GM10266 (cell line): ENCODE data around the gene TVP23A.

Source experiments
- DNase-seq: peaks from one replicate; pipeline ENCODE4 v3.0.0; 2012; ENCODE audit errors: extremely low spot score
- TF ChIP-seq, protein P1 (sequence below): IDR thresholded peaks from 2 replicates; pipeline ENCODE4 v1.5.1; 2012; ENCODE audit warnings: mild to moderate bottlenecking, low read depth; ENCODE audit not compliant: control insufficient read depth, insufficient read depth; ENCODE audit errors: missing control alignments

TVP23A gene

DNA sequence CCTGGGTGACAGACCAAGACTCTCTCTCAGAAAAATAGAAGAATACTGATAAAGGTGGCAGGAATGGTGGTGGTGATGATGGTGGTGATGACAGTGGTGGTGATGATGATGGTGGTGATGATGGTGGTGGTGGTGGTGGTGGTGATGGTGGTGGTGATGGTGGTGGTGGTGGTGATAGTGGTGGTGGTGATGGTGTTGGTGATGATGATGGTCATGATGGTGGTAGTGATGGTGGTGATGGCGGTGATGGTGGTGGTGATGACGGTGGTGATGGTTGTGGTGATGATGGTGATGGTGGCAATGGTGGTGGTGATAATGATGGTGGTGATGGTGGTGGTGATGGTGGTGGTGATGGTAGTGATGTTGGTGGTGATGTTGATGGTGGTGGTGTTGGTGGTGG lies 40.4 kb upstream of the TVP23A start:
- no peak for DNase-seq
- TF ChIP-seq, protein P1, sequence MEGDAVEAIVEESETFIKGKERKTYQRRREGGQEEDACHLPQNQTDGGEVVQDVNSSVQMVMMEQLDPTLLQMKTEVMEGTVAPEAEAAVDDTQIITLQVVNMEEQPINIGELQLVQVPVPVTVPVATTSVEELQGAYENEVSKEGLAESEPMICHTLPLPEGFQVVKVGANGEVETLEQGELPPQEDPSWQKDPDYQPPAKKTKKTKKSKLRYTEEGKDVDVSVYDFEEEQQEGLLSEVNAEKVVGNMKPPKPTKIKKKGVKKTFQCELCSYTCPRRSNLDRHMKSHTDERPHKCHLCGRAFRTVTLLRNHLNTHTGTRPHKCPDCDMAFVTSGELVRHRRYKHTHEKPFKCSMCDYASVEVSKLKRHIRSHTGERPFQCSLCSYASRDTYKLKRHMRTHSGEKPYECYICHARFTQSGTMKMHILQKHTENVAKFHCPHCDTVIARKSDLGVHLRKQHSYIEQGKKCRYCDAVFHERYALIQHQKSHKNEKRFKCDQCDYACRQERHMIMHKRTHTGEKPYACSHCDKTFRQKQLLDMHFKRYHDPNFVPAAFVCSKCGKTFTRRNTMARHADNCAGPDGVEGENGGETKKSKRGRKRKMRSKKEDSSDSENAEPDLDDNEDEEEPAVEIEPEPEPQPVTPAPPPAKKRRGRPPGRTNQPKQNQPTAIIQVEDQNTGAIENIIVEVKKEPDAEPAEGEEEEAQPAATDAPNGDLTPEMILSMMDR, result no peak

DNA sequence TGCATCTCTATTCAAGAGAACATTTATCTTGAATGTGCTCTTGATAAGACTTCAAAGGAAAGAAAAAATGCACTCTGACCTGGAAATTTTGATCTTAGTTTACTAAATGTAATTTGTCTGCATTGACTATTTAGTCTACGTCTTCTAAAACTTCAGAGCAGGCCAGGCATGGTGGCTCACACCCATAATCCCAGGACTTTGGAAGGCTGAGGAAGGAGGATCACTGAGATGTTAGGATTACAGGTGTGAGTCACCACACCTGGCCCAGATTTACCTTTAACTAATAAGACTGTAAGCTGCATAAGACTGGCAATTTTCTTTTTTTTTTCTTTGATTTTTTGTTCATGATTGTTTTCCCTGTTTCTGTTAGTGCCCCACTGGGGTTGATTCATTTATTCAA lies 39.6 kb upstream of the TVP23A start:
- no peak for DNase-seq
- TF ChIP-seq, protein P1, result no peak

DNA sequence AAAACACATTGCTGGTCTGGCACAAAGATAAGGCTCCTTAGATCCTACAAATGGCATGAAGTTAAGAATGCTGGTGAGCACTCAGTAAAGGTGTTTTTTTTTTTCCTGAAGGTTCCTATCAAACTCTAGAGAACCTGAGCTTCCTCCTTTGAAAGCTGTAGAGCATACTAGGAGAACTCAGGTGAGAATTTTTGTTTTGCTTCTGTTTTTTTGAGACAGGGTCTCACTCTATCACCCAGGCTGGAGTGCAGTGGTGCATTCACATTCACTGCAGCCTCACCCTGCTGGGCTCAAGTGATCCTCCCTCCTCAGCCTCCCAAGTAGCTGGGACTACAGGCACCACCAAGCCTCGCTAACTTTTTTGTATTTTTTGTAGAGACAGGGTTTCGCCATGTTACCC lies 37.4 kb upstream of the TVP23A start:
- TF ChIP-seq, protein P1, result no peak
- no peak for DNase-seq

DNA sequence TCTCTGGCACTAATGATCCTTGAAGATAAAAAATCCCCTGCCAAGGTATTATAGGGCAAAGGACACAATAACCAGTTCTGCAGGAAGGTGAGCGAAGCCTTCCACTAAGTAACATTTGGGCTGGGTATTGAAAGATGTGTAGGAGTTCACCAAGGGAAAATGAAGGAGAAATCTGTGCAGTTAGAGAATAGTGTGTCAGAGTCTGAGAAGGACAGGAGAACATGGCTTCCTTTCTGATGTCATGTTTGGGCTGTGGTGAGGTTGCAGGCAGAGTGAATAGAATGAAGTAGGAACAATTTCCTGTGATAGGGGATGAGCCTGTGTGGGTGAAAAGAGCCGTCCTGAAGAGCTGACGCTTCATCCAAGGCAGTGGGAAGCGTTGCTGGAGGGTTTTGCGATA lies 34.4 kb upstream of the TVP23A start:
- TF ChIP-seq, protein P1, result no peak
- no peak for DNase-seq

DNA sequence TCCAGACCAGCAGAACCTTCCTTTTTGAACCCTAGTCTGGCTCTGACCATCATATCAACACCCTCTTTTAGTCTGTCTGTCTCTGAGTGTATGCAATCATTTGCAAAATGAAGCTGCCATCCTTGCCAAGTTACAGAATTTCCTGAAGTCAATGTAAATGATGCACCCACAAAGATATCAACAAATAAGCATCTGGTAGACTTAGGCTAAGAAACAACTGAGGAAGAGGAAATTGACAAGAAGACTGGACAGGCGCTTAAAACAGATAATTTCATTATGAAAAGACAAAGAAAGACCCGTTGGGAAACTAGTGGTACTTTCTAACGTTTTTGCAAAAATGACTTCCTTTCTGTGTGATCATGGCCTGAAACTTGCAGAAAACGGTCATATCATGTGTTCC lies 33.7 kb upstream of the TVP23A start:
- DNase-seq, result no peak
- TF ChIP-seq, protein P1, result no peak

DNA sequence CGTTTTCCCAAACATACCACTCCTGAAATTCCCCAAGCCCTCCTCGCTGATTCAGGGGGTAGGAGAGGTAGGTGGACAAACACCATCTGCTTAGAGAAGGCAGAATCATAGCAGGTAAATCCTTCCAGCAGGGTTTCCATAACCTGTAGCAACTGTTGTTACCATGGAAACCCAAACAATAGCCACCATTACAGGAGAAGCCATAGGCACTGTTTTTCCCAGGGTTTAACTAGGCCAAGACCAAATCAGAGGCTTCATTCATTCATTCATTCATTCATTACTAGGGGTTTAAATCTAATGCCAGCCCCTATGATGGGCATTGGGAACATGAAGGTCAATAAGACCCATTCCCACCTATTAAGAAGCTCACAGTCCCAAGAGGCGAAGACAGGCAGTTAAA lies 32.9 kb upstream of the TVP23A start:
- TF ChIP-seq, protein P1, result no peak
- no peak for DNase-seq

DNA sequence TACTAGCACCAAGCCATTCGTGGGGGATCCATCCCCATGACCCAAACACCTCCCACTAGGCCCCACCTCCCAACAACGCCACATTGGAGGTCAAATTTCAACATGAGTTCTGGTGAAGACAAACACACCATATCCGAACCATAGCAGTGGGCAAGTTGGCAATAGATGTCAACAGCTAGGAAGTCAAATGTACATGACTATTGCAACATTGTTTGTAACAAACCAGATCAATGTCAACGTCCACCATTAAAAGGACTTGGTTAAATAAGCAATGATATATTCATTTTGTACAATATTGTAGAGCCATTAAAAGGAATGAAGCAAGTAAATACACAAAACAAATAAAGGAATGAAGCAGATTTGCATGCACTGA lies 31.9 kb upstream of the TVP23A start:
- TF ChIP-seq, protein P1, result no peak
- DNase-seq, result no peak
